Measurements from ENCODE around the gene TRAM2. TPM values are rescaled to one million over a fixed set of nuclear protein-coding genes. Genes with fewer than 3 reads are reported as not detected.
A peak's percentile ranks its signal among the peaks of the same experiment; 100 is the strongest.

The TRAM2 gene
- total and polyA plus RNA-seq, 9 of the 15 experiments (the other 6 are each of a cell fraction or from before 2014, with no cell fraction given) = 2.6 to 13.3 (median 8.9) TPM

DNA sequence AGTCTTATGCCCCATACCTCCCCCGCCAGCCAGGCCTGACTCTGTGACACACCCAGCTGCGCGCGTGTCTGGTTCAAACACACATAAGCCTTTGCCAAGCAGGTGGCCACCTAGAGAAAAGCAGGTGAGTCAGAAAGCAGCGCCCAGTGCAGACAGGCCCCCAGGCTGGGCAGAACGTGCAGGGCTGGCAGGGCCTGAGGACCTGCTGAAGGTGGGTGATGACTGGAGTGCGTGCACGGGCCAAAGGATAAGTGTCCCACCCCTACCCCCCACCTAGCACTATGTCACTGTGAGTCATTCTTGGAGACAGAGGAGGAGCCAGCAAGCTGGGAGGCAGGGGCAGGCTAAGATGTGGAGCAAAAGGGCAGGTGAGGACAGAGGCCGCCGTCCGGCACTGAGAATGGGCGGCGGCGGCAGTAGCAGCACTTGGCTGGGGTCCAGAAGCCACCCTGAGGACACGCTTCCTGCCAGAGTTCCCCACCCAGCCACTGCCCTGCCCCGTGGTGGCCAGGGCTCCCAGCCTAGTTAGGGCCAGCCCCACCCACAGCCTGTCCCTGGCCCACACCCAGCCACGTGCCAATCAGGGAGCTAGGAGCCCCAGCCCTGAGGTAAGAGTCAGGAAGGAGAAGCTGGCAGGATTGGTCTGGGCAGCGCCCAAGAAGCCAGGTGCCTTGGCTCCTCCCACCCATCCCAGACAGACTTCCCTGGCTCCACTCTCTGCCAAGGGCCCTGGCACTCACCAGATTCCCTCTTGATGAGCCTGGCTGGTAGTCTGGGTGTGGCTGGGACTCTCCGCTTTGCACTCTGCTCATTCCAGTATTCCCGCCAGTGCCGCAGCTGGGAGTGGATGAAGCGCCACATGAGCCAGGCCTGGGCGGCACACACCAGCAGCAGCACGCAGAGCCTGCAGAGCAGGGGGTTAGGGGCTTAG is 72.7 kb downstream of the TRAM2 start (continued):
- TF ChIP-seq RBBP5 (IDR thresholded peaks at IDR 0.05; ENCODE audit: borderline replicate concordance, insufficient read depth, low read length, poor library complexity, severe bottlenecking) (peak; percentile 65), BDP1 (IDR thresholded peaks at IDR 0.05; ENCODE audit: insufficient read depth, insufficient read length) (no peak), ZNF239 (CRISPR knock-in tag; IDR thresholded peaks at IDR 0.05) (no peak), FIP1L1 (IDR thresholded peaks at IDR 0.05; ENCODE audit: low read depth, low read length, poor library complexity, severe bottlenecking) (no peak), MCM7 (IDR thresholded peaks at IDR 0.05) (no peak), MIER1 (IDR thresholded peaks at IDR 0.05; ENCODE audit: low read depth) (no peak), ZNF197 (CRISPR knock-in tag; IDR thresholded peaks at IDR 0.05; ENCODE audit: low read depth) (no peak), ZNF79 (CRISPR knock-in tag; IDR thresholded peaks at IDR 0.05; ENCODE audit: low read depth) (no peak), POLR3G (IDR thresholded peaks at IDR 0.05; ENCODE audit: extremely low read depth, insufficient read length, insufficient replicate concordance) (no peak), RFX5 (IDR thresholded peaks at IDR 0.05; ENCODE audit: low read depth, low read length) (no peak), PML (IDR thresholded peaks at IDR 0.05; ENCODE audit: low read length) (no peak), KAT2B (IDR thresholded peaks at IDR 0.05; ENCODE audit: low read depth, low read length) (no peak)
- TF ChIP-seq, protein P1, sequence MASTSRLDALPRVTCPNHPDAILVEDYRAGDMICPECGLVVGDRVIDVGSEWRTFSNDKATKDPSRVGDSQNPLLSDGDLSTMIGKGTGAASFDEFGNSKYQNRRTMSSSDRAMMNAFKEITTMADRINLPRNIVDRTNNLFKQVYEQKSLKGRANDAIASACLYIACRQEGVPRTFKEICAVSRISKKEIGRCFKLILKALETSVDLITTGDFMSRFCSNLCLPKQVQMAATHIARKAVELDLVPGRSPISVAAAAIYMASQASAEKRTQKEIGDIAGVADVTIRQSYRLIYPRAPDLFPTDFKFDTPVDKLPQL (IDR thresholded peaks at IDR 0.05; ENCODE audit: extremely low read depth, insufficient read length) = no peak
- TF ChIP-seq, protein P2, sequence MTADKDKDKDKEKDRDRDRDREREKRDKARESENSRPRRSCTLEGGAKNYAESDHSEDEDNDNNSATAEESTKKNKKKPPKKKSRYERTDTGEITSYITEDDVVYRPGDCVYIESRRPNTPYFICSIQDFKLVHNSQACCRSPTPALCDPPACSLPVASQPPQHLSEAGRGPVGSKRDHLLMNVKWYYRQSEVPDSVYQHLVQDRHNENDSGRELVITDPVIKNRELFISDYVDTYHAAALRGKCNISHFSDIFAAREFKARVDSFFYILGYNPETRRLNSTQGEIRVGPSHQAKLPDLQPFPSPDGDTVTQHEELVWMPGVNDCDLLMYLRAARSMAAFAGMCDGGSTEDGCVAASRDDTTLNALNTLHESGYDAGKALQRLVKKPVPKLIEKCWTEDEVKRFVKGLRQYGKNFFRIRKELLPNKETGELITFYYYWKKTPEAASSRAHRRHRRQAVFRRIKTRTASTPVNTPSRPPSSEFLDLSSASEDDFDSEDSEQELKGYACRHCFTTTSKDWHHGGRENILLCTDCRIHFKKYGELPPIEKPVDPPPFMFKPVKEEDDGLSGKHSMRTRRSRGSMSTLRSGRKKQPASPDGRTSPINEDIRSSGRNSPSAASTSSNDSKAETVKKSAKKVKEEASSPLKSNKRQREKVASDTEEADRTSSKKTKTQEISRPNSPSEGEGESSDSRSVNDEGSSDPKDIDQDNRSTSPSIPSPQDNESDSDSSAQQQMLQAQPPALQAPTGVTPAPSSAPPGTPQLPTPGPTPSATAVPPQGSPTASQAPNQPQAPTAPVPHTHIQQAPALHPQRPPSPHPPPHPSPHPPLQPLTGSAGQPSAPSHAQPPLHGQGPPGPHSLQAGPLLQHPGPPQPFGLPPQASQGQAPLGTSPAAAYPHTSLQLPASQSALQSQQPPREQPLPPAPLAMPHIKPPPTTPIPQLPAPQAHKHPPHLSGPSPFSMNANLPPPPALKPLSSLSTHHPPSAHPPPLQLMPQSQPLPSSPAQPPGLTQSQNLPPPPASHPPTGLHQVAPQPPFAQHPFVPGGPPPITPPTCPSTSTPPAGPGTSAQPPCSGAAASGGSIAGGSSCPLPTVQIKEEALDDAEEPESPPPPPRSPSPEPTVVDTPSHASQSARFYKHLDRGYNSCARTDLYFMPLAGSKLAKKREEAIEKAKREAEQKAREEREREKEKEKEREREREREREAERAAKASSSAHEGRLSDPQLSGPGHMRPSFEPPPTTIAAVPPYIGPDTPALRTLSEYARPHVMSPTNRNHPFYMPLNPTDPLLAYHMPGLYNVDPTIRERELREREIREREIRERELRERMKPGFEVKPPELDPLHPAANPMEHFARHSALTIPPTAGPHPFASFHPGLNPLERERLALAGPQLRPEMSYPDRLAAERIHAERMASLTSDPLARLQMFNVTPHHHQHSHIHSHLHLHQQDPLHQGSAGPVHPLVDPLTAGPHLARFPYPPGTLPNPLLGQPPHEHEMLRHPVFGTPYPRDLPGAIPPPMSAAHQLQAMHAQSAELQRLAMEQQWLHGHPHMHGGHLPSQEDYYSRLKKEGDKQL (CRISPR knock-in tag; IDR thresholded peaks at IDR 0.05; ENCODE audit: borderline replicate concordance) = no peak
- TF ChIP-seq, protein P3, sequence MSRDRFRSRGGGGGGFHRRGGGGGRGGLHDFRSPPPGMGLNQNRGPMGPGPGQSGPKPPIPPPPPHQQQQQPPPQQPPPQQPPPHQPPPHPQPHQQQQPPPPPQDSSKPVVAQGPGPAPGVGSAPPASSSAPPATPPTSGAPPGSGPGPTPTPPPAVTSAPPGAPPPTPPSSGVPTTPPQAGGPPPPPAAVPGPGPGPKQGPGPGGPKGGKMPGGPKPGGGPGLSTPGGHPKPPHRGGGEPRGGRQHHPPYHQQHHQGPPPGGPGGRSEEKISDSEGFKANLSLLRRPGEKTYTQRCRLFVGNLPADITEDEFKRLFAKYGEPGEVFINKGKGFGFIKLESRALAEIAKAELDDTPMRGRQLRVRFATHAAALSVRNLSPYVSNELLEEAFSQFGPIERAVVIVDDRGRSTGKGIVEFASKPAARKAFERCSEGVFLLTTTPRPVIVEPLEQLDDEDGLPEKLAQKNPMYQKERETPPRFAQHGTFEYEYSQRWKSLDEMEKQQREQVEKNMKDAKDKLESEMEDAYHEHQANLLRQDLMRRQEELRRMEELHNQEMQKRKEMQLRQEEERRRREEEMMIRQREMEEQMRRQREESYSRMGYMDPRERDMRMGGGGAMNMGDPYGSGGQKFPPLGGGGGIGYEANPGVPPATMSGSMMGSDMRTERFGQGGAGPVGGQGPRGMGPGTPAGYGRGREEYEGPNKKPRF (IDR thresholded peaks at IDR 0.05; ENCODE audit: low read depth, low read length) = no peak
- TF ChIP-seq, protein P4, sequence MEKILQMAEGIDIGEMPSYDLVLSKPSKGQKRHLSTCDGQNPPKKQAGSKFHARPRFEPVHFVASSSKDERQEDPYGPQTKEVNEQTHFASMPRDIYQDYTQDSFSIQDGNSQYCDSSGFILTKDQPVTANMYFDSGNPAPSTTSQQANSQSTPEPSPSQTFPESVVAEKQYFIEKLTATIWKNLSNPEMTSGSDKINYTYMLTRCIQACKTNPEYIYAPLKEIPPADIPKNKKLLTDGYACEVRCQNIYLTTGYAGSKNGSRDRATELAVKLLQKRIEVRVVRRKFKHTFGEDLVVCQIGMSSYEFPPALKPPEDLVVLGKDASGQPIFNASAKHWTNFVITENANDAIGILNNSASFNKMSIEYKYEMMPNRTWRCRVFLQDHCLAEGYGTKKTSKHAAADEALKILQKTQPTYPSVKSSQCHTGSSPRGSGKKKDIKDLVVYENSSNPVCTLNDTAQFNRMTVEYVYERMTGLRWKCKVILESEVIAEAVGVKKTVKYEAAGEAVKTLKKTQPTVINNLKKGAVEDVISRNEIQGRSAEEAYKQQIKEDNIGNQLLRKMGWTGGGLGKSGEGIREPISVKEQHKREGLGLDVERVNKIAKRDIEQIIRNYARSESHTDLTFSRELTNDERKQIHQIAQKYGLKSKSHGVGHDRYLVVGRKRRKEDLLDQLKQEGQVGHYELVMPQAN (IDR thresholded peaks at IDR 0.05; ENCODE audit: borderline replicate concordance) = no peak; the same call in 1 of the 2 replicates
